IMR-90 (cell line): ENCODE measurements around the gene MAP6. TPM values are rescaled to one million over a fixed set of nuclear protein-coding genes. Genes with fewer than 3 reads are reported as not detected.

Source experiments
- ATAC-seq: fragments of 200-7000 bp; cut with Tn5 transposase; 2 replicates; pipeline ENCODE4 v1.9.1; 2020; ENCODE audit warnings: low read depth, mild to moderate bottlenecking, moderate library complexity
- Bru-seq: library from RNA; stranded (reverse); fragments of 400-500 nt; gene quantifications from one replicate; lab custom pipeline; 2021; lab: Mats Ljungman, UMichigan
- BruChase-seq, 2 experiments: library from RNA; stranded (reverse); fragments of 400-500 nt; gene quantifications; one replicate each; lab custom pipeline; 2021; lab: Mats Ljungman, UMichigan
- BruUV-seq: library from RNA; stranded (reverse); fragments of 400-500 nt; replicated peaks from 2 replicates; lab custom pipeline; 2021; lab: Mats Ljungman, UMichigan
- CTCF ChIA-PET: fragments of 300-600 bp; formaldehyde crosslinking; extraction: SDS; loops from one replicate; lab custom pipeline; 2021; ENCODE audit warnings: antibody characterized with exemption; lab: Yijun Ruan, JAX
- POLR2A ChIA-PET: fragments of 300-600 bp; sonication (Branson Sonifier 250); formaldehyde crosslinking; loops from one replicate; lab custom pipeline; 2022; ENCODE audit warnings: antibody characterized with exemption; ENCODE audit not compliant: unreplicated experiment; lab: Charles Lee
- DNase-seq: peaks from one replicate; pipeline ENCODE4 v3.0.0; 2013
- H2AFZ ChIP-seq: replicated peaks from 2 replicates; pipeline ENCODE3; 2013; ENCODE audit warnings: low read length, mild to moderate bottlenecking; ENCODE audit not compliant: poor library complexity
- H2AK5ac ChIP-seq: 2 replicates; pipeline ENCODE4 v1.6.1; 2013; ENCODE audit warnings: low read depth, low read length, inconsistent platforms
- H2AK9ac ChIP-seq: replicated peaks from 2 replicates; pipeline ENCODE3; 2013; ENCODE audit warnings: mild to moderate bottlenecking, low read depth, low read length, moderate library complexity; ENCODE audit not compliant: poor library complexity
- H2BK120ac ChIP-seq: 2 replicates; pipeline ENCODE4 v1.6.1; 2013; ENCODE audit warnings: low read depth, low read length, inconsistent platforms
- H2BK15ac ChIP-seq: 3 replicates; pipeline ENCODE4 v1.6.1; 2013; ENCODE audit warnings: low read depth, low read length, inconsistent platforms
- H2BK20ac ChIP-seq: 2 replicates; pipeline ENCODE4 v1.6.1; 2013; ENCODE audit warnings: low read depth, mild to moderate bottlenecking, inconsistent platforms, low read length, moderate library complexity
- H2BK5ac ChIP-seq: 2 replicates; pipeline ENCODE4 v1.6.1; 2013; ENCODE audit warnings: mild to moderate bottlenecking, low read depth, low read length, inconsistent platforms; ENCODE audit not compliant: poor library complexity, severe bottlenecking
- H3K14ac ChIP-seq: replicated peaks from 2 replicates; pipeline ENCODE4 v1.6.1; 2013; ENCODE audit warnings: low read depth, low read length, inconsistent platforms
- H3K18ac ChIP-seq: 2 replicates; pipeline ENCODE4 v1.6.1; 2013; ENCODE audit warnings: low read depth, low read length, control low read depth
- H3K23ac ChIP-seq: 2 replicates; pipeline ENCODE4 v1.6.1; 2013; ENCODE audit warnings: low read depth, low read length, inconsistent platforms
- H3K27ac ChIP-seq: 2 replicates; pipeline ENCODE4 v1.5.1; 2013; ENCODE audit warnings: mild to moderate bottlenecking, control low read depth, low read length; ENCODE audit not compliant: insufficient read depth
- H3K27me3 ChIP-seq: 2 replicates; pipeline ENCODE4 v1.6.1; 2013; ENCODE audit warnings: low read length; ENCODE audit not compliant: control insufficient read depth, insufficient read depth
- H3K36me3 ChIP-seq: 2 replicates; pipeline ENCODE4 v1.6.1; 2013; ENCODE audit warnings: low read length, mixed read lengths; ENCODE audit not compliant: control insufficient read depth, insufficient read depth
- H3K4ac ChIP-seq: 2 replicates; pipeline ENCODE4 v1.6.1; 2013; ENCODE audit warnings: low read depth, low read length, inconsistent platforms
- H3K4me1 ChIP-seq: 2 replicates; pipeline ENCODE4 v1.6.1; 2013; ENCODE audit warnings: low read length, mixed read lengths; ENCODE audit not compliant: control insufficient read depth, insufficient read depth
- H3K4me2 ChIP-seq: 2 replicates; pipeline ENCODE4 v1.6.1; 2013; ENCODE audit warnings: low read depth, mild to moderate bottlenecking, control low read depth, low read length, moderate library complexity
- H3K4me3 ChIP-seq: 2 replicates; pipeline ENCODE4 v1.5.1; 2013; ENCODE audit warnings: low read depth, mild to moderate bottlenecking, control low read depth, low read length, moderate library complexity; ENCODE audit not compliant: insufficient read depth
- H3K56ac ChIP-seq: 2 replicates; pipeline ENCODE4 v1.6.1; 2013; ENCODE audit warnings: low read length, inconsistent platforms; ENCODE audit not compliant: insufficient read depth; ENCODE audit errors: extremely low read depth
- H3K79me1 ChIP-seq, 2 experiments: 2 replicates each; pipeline ENCODE4 v1.6.1; 2013; ENCODE audit warnings: low read length in 2 of 2, inconsistent platforms in 1 of 2, low read depth in 1 of 2
- H3K9ac ChIP-seq: 2 replicates; pipeline ENCODE4 v1.6.1; 2013; ENCODE audit warnings: low read depth, low read length, control low read depth
- H3K9me1 ChIP-seq: 2 replicates; pipeline ENCODE4 v1.6.1; 2013; ENCODE audit warnings: low read length, inconsistent platforms; ENCODE audit not compliant: insufficient read depth
- H3K9me3 ChIP-seq: 2 replicates; pipeline ENCODE4 v1.6.1; 2013; ENCODE audit warnings: low read length; ENCODE audit not compliant: control insufficient read depth, insufficient read depth
- H4K20me1 ChIP-seq: 2 replicates; pipeline ENCODE4 v1.6.1; 2013; ENCODE audit warnings: low read length, inconsistent platforms; ENCODE audit not compliant: insufficient read depth
- H4K5ac ChIP-seq: 2 replicates; pipeline ENCODE4 v1.6.1; 2013; ENCODE audit warnings: mild to moderate bottlenecking, low read depth, low read length, control low read depth
- H4K8ac ChIP-seq, 2 experiments: 2 replicates each; pipeline ENCODE4 v1.6.1; 2013; ENCODE audit warnings: low read depth in 2 of 2, low read length in 2 of 2, control low read depth in 1 of 2, inconsistent platforms in 1 of 2
- H4K91ac ChIP-seq: 2 replicates; pipeline ENCODE4 v1.6.1; 2013; ENCODE audit warnings: low read depth, low read length, inconsistent platforms; ENCODE audit not compliant: insufficient read depth
- FOS ChIP-seq: fragments of 150-350 bp; IDR thresholded peaks from 2 replicates; pipeline ENCODE4 v1.6.1; 2016; ENCODE audit warnings: low read depth, low read length
- MAFK ChIP-seq: IDR thresholded peaks from 2 replicates; pipeline ENCODE4 v1.6.1; 2012; ENCODE audit warnings: low read depth, low read length, improper control_type of control experiment
- POLR2A ChIP-seq: IDR thresholded peaks from 2 replicates; pipeline ENCODE4 v1.6.1; 2012; ENCODE audit warnings: mild to moderate bottlenecking, low read depth, low read length
- RAD21 ChIP-seq: IDR thresholded peaks from 2 replicates; pipeline ENCODE4 v1.6.1; 2012; ENCODE audit warnings: low read length, improper control_type of control experiment
- RFX5 ChIP-seq: IDR thresholded peaks from 2 replicates; pipeline ENCODE4 v1.8.0; 2012; ENCODE audit warnings: low read depth, mild to moderate bottlenecking, low read length, moderate library complexity
- SMC3 ChIP-seq: fragments of 150-350 bp; IDR thresholded peaks from 2 replicates; pipeline ENCODE4 v1.6.1; 2016; ENCODE audit warnings: low read depth, mild to moderate bottlenecking, antibody characterized with exemption, low read length, moderate library complexity
- WGBS, 2 experiments: methylation state at CpG; one replicate each; pipeline versions ENCODE4 v1.1.5 to v1.1.7; 2013; ENCODE audit warnings: missing lambda C conversion rate in 2 of 2; ENCODE audit not compliant: insufficient read length in 1 of 2; ENCODE audit errors: extremely low coverage in 2 of 2; 5-methylcytosine and 5-hydroxymethylcytosine counted together
- dilution Hi-C: fragments of 300-500 bp; cut with HindIII; formaldehyde crosslinking; loops from one replicate; pipeline ENCODE4 v1.14.3; 2018; ENCODE audit warnings: low sequenced_read_pairs; ENCODE audit not compliant: unreplicated experiment
- in situ Hi-C: fragments of 300-500 bp; cut with MboI; formaldehyde crosslinking; loops from 3 replicates; pipeline ENCODE4 v1.14.3; 2019; ENCODE audit warnings: low sequenced_read_pairs, inconsistent platforms, mixed read lengths
- intact Hi-C: fragments of 100-400 bp; cut with micrococcal nuclease; formaldehyde crosslinking; loops from 2 replicates; pipeline ENCODE4 v1.10.0; 2022
- long read RNA-seq: library from polyadenylated mRNA; unstranded; transcript quantifications from one replicate; pipeline ENCODE4 v2.0.0, GENCODE V29; 2021; ENCODE audit not compliant: unreplicated experiment
- polyA plus RNA-seq, 3 experiments: library from polyadenylated mRNA; depleted of rRNA; stranded (reverse); fragments of >200 nt; gene quantifications; 2 replicates each; pipeline ENCODE4 v1.2.3, GENCODE V29; 2012; ENCODE audit warnings: low replicate concordance in 1 of 3
- total RNA-seq: library from RNA; depleted of rRNA; stranded (reverse); fragments of >200 nt; gene quantifications from 2 replicates; pipeline ENCODE4 v1.2.3, GENCODE V29; 2012; rRNA removed
- TF ChIP-seq, protein P1 (sequence below): fragments of 150-350 bp; IDR thresholded peaks from 2 replicates; pipeline ENCODE4 v1.6.1; 2017; ENCODE audit warnings: mild to moderate bottlenecking, antibody characterized with exemption, low read length, low read depth

The MAP6 gene
- total RNA-seq (2.5 and 3.0 TPM in 2 replicates), polyA plus RNA-seq (2012; rRNA removed) (3.1 and 3.4 TPM in 2 replicates), Bru-seq, nascent RNA (percentile 45 among the genes with signal in this experiment), BruChase-seq, experiment 1, labeled RNA remaining after a 6-hour chase (percentile 30 among the genes with signal in this experiment), BruChase-seq, experiment 2, labeled RNA remaining after a 2-hour chase (percentile 40 among the genes with signal in this experiment)
- polyA plus RNA-seq (2012; cell fraction: cytosol; rRNA removed) = 1.6 and 1.9 TPM in 2 replicates
- polyA plus RNA-seq (2012; cell fraction: nucleus; rRNA removed; ENCODE audit: low replicate concordance) = 6.3 and 12.8 TPM in 2 replicates
- long read RNA-seq, full-length matches to known transcripts = 16 of 17 reads
- long read RNA-seq, partial matches to known transcripts = 0 of 17 reads
- long read RNA-seq, other reads (novel, unspliced or antisense) = 1 of 17 reads

DNA sequence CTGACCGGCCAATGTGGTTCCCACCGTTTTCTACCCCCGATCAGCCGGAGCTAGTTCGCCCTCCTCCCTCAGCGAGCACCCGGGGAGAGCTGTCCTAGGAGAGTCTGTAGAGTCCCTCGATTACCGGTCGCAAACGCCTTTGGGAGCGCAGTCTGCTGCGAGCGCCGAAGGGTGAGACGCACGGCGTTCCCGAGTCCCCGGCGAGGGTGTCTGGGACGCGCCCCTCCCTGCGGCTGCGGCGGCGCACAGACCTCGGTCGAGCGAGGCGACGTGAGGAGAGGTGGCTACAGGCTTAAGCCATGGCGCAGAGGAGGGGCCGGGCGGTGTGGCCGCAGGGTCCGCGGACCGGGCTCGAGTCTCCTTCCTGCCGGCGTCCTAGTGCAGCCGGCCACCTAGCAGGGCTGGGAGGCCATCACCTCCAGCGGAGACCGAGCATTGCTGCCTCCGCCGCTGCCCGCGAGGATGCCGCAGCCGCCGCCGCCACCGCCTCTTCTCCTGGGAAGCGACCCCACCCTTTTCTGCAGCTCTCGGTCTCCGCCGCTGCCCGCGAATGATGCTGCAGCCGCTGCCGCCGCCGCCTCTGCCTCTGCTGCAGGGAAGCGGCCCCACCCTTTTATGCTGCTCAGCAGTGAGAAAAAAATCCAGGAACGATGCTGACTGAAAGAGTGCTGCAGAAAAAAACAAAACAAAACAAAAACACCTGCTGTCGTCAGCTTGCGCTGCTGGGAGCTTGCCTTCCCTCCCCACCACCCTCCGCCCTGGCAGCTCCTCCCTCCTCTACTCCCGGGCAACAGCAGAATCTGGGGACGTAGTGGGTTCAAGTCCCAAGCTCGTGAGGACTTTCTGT, at the start of gene MAP6:
TSS of gene MAP6 (minus strand) at position 588 of the 847 bp plus-strand sequence. CDS start 669 bp downstream, outside the sequence.
- no peak within 1 kb of the TSS for H3K4ac ChIP-seq
- H2AK5ac ChIP-seq = no peak within 1 kb of the TSS
- no peaks in the 10 kb centered on the region for H4K20me1 ChIP-seq
- peak within 1 kb of the TSS; percentile 91 for H2AFZ ChIP-seq
- no peaks in the 10 kb centered on the region for H3K9me3 ChIP-seq
- no peak within 1 kb of the TSS; a peak in 1 of 4 replicates for H4K8ac ChIP-seq
- in situ Hi-C loops (no loop called here), dilution Hi-C loops (no loop called here), intact Hi-C loops (loop anchor here (5.0 kb wide), 1 partner anchor 86 kb away; no protein-coding TSS in a partner anchor)
- H3K4me2 ChIP-seq = peak within 1 kb of the TSS; percentile 93
- no peaks in the 10 kb centered on the region; the same call in 1 of the 2 replicates for H3K4me1 ChIP-seq
- ATAC-seq (peak; percentile 46), DNase-seq (no peak)
- WGBS, 2 experiments = 1% methylated on average over 19 of the region's 72 CpGs; no CpG with 5 or more reads in 1 of the 2 experiments
- H2BK120ac ChIP-seq = no peak within 1 kb of the TSS
- H3K18ac ChIP-seq = no peak within 1 kb of the TSS
- H2BK5ac ChIP-seq = no peak within 1 kb of the TSS
- H2BK15ac ChIP-seq = no peak within 1 kb of the TSS
- H3K9ac ChIP-seq = peak within 1 kb of the TSS; percentile 29; the same call in 1 of the 2 replicates
- no peaks in the 10 kb centered on the region for H3K9me1 ChIP-seq
- no peak within 1 kb of the TSS; the same call in 1 of the 2 replicates for H4K91ac ChIP-seq
- peak within 1 kb of the TSS; percentile 44 for H3K4me3 ChIP-seq
- H3K27me3 ChIP-seq = peaks cover 42% of the 10 kb centered on the region
- H2AK9ac ChIP-seq = peak within 1 kb of the TSS; percentile 25
- H2BK20ac ChIP-seq = no peak within 1 kb of the TSS
- no peak within 1 kb of the TSS for H3K56ac ChIP-seq
- no peak within 1 kb of the TSS for H4K5ac ChIP-seq
- no peak within 1 kb of the TSS for H3K14ac ChIP-seq
- no peaks in the 10 kb centered on the region for H3K79me1 ChIP-seq
- BruUV-seq = no TSS peak
- H3K27ac ChIP-seq = no peak within 1 kb of the TSS
- ChIA-PET POLR2A (interaction anchor here (0.6 kb wide), 1 partner anchor 1160 kb away, joined by 16 read pairs; no protein-coding TSS in a partner anchor), CTCF (interaction anchor here (0.9 kb wide), 1 partner anchor 102 kb away, joined by 3 read pairs; no protein-coding TSS in a partner anchor)
- H3K23ac ChIP-seq = no peak within 1 kb of the TSS
- TF ChIP-seq POLR2A (no peak), MAFK (no peak), RFX5 (no peak), FOS (no peak), SMC3 (no peak), RAD21 (no peak)
- TF ChIP-seq, protein P1, sequence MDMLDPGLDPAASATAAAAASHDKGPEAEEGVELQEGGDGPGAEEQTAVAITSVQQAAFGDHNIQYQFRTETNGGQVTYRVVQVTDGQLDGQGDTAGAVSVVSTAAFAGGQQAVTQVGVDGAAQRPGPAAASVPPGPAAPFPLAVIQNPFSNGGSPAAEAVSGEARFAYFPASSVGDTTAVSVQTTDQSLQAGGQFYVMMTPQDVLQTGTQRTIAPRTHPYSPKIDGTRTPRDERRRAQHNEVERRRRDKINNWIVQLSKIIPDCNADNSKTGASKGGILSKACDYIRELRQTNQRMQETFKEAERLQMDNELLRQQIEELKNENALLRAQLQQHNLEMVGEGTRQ = no peak
- no peaks in the 10 kb centered on the region for H3K36me3 ChIP-seq
